KMS-11 (cell line): Measurements from ENCODE around the gene FSD1.

Source experiments
- H2AFZ ChIP-seq: fragments of 200-600 bp; sonication (generic); 2 replicates; pipeline ENCODE4 v1.6.1; 2016; ENCODE audit warnings: antibody characterized with exemption, mixed run types, low read depth
- H3K27ac ChIP-seq: fragments of 200-600 bp; sonication (generic); 2 replicates; pipeline ENCODE4 v1.6.1; 2016; ENCODE audit warnings: mild to moderate bottlenecking, mixed run types
- H3K27me3 ChIP-seq: fragments of 200-600 bp; sonication (generic); 2 replicates; pipeline ENCODE4 v1.6.1; 2017; ENCODE audit warnings: mild to moderate bottlenecking, low read depth, mixed run types, moderate library complexity; ENCODE audit not compliant: insufficient read depth
- H3K36me3 ChIP-seq: fragments of 200-600 bp; sonication (generic); 2 replicates; pipeline ENCODE4 v1.6.1; 2017; ENCODE audit warnings: mild to moderate bottlenecking, mixed run types; ENCODE audit not compliant: insufficient read depth
- H3K4me1 ChIP-seq: fragments of 200-600 bp; sonication (generic); 2 replicates; pipeline ENCODE4 v1.6.1; 2016; ENCODE audit warnings: mild to moderate bottlenecking, low read depth, mixed run types; ENCODE audit not compliant: poor library complexity, severe bottlenecking
- H3K4me2 ChIP-seq: fragments of 200-600 bp; sonication (generic); 2 replicates; pipeline ENCODE4 v1.7.0; 2016; ENCODE audit warnings: mild to moderate bottlenecking, mixed run types
- H3K4me3 ChIP-seq: fragments of 200-600 bp; sonication (generic); IDR thresholded peaks from 2 replicates; pipeline ENCODE4 v1.6.1; 2017; ENCODE audit warnings: low read depth, low read length, mixed read lengths; ENCODE audit not compliant: insufficient read depth
- H3K79me2 ChIP-seq: fragments of 200-600 bp; sonication (generic); 2 replicates; pipeline ENCODE4 v1.6.1; 2016; ENCODE audit warnings: low read depth, mixed run types; ENCODE audit not compliant: insufficient read depth
- H3K9ac ChIP-seq: fragments of 200-600 bp; sonication (generic); 2 replicates; pipeline ENCODE4 v1.6.1; 2016; ENCODE audit warnings: mild to moderate bottlenecking, mixed run types
- H4K20me1 ChIP-seq: fragments of 200-600 bp; sonication (generic); 2 replicates; pipeline ENCODE4 v1.6.1; 2016; ENCODE audit warnings: mild to moderate bottlenecking, mixed run types; ENCODE audit not compliant: insufficient read depth
- TF ChIP-seq, protein P1 (sequence below): fragments of 200-600 bp; sonication (generic); conservative IDR thresholded peaks from 2 replicates; pipeline ENCODE4 v1.6.1; 2017; ENCODE audit warnings: low read depth, mild to moderate bottlenecking, antibody characterized with exemption, low read length, moderate library complexity, mixed read lengths

Gene FSD1

DNA sequence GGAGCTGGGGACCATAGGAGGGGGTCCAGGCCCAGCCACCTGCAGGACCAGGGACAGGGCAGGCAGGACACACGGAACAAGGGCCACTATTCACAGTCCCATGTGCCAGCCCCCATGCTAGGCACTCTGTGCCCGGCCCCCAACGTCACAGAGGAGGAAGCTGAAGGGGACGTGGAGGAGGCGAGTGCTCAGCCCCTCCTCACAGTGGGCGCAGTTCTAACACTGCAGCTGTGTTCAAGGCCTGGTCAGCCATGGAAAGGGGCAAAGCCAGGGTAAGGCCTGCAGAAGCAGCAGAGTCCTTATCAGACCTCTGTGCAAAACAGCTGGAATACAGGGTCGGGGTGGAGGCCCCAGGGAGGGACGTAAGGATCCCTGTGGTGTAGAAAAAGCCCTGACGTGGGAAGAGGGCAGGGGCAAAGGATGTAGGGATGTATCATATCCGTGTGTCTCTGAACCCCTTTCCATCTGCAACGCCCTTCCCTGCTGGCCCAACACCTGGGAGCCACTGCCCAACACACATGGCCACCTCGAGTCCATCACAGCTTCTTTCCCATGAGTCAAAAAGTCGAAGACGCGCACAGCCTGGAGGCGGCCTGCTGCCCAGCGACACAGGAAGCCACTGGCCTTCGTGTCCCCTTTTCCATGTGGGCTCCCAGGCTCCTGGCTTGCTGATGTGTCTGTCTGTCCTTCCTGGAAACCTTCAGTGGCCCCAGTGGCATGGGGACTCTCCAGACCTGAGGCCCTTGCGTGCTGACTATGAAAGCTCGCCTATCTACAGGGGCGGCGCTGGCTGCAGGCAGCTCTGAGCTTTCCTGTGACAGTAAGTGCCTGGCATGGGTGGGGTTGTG is 68.0 kb downstream of the FSD1 start:
- peaks cover 46% of the 10 kb centered on the region for H3K4me1 ChIP-seq
- H3K27ac ChIP-seq = no peak overlapping the region
- H3K9ac ChIP-seq = no peak overlapping the region
- no peak overlapping the region for H2AFZ ChIP-seq
- TF ChIP-seq, protein P1, sequence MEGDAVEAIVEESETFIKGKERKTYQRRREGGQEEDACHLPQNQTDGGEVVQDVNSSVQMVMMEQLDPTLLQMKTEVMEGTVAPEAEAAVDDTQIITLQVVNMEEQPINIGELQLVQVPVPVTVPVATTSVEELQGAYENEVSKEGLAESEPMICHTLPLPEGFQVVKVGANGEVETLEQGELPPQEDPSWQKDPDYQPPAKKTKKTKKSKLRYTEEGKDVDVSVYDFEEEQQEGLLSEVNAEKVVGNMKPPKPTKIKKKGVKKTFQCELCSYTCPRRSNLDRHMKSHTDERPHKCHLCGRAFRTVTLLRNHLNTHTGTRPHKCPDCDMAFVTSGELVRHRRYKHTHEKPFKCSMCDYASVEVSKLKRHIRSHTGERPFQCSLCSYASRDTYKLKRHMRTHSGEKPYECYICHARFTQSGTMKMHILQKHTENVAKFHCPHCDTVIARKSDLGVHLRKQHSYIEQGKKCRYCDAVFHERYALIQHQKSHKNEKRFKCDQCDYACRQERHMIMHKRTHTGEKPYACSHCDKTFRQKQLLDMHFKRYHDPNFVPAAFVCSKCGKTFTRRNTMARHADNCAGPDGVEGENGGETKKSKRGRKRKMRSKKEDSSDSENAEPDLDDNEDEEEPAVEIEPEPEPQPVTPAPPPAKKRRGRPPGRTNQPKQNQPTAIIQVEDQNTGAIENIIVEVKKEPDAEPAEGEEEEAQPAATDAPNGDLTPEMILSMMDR = no peak
- no peaks in the 10 kb centered on the region for H3K27me3 ChIP-seq
- H4K20me1 ChIP-seq = no peaks in the 10 kb centered on the region
- H3K4me3 ChIP-seq = no peak overlapping the region
- H3K36me3 ChIP-seq = no peaks in the 10 kb centered on the region
- H3K79me2 ChIP-seq = peaks cover 8% of the 10 kb centered on the region; the same call in 1 of the 2 replicates
- no peak overlapping the region for H3K4me2 ChIP-seq

DNA sequence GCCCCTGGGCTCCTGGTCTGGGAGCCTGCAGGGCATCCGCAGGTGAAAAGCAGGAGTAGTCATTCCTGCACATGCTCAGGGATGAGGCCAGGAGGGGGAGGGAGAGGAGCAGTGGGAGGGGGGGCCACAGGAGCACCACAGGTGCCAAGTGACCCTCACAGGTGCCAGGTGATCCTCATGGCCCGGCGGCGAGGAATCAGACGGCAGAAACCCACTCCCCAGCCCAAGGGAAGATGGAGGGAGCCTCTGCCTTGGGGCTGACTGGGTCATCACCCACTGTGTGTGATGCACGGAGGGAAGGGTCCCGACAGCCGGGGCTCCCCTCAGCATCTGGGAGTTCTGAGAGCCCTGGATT is 68.6 kb downstream of the FSD1 start:
- H3K79me2 ChIP-seq = peaks cover 8% of the 10 kb centered on the region; the same call in 1 of the 2 replicates
- H3K4me2 ChIP-seq = no peak overlapping the region
- H3K4me1 ChIP-seq = peaks cover 44% of the 10 kb centered on the region
- H4K20me1 ChIP-seq = no peaks in the 10 kb centered on the region
- H3K4me3 ChIP-seq = no peak overlapping the region
- H2AFZ ChIP-seq = no peak overlapping the region
- H3K27me3 ChIP-seq = no peaks in the 10 kb centered on the region
- no peaks in the 10 kb centered on the region for H3K36me3 ChIP-seq
- TF ChIP-seq, protein P1 = no peak
- no peak overlapping the region for H3K27ac ChIP-seq
- no peak overlapping the region for H3K9ac ChIP-seq
